Esophagus muscularis mucosa (tissue), 4 donors: ENCODE measurements around the gene DSCAM. TPM values are rescaled to one million over a fixed set of nuclear protein-coding genes. Genes with fewer than 3 reads are reported as not detected.

Source experiments
- DNase-seq: peaks from one replicate; pipeline ENCODE4 v3.0.0-alpha.2; 2017; ENCODE audit errors: extremely low spot score
- H3K27ac ChIP-seq, 4 donors: fragments of 200-600 bp; sonication (generic); replicated peaks in 1 of 4; 1 replicate in 3 of 4; 2 replicates in 1 of 4; pipeline ENCODE4 v1.5.1; 2016 to 2019; ENCODE audit warnings: mild to moderate bottlenecking in 1 of 4
- H3K27me3 ChIP-seq, 4 donors: fragments of 200-600 bp; sonication (generic); one replicate each; pipeline versions ENCODE4 v1.5.1 to v1.6.0; 2016 to 2019
- H3K36me3 ChIP-seq, 4 donors: fragments of 200-600 bp; sonication (generic); one replicate each; pipeline ENCODE4 v1.5.1; 2016 to 2019
- H3K4me1 ChIP-seq, 4 donors: fragments of 200-600 bp; sonication (generic); one replicate each; pipeline ENCODE4 v1.5.1; 2016 to 2019
- H3K4me3 ChIP-seq, 4 donors: fragments of 200-600 bp; sonication (generic); 1 replicate in 2 of 4; 2 replicates in 2 of 4; pipeline ENCODE4 v1.5.1; 2016 to 2019; ENCODE audit warnings: mild to moderate bottlenecking in 4 of 4, moderate library complexity in 1 of 4
- H3K9me3 ChIP-seq, 4 donors: fragments of 200-600 bp; sonication (generic); 1 replicate in 3 of 4; 2 replicates in 1 of 4; pipeline ENCODE4 v1.5.1; 2016 to 2019
- EP300 ChIP-seq: sonication (generic); formaldehyde crosslinking; IDR thresholded peaks from one replicate; pipeline ENCODE4 v1.6.1; 2017; ENCODE audit warnings: antibody characterized with exemption
- POLR2A ChIP-seq: fragments of 450-650 bp; IDR thresholded peaks from one replicate; pipeline ENCODE4 v1.6.1; 2017; ENCODE audit warnings: antibody characterized with exemption, moderate library complexity, mild to moderate bottlenecking, low read depth
- POLR2AphosphoS5 ChIP-seq, 2 donors: sonication (generic); formaldehyde crosslinking; IDR thresholded peaks; one replicate each; pipeline ENCODE4 v1.6.1; 2017; ENCODE audit warnings: antibody characterized with exemption in 2 of 2
- WGBS: methylation state at CpG from one replicate; pipeline ENCODE4 v1.1.5; 2018; 5-methylcytosine and 5-hydroxymethylcytosine counted together
- intact Hi-C: fragments of 100-400 bp; cut with DNase I; formaldehyde crosslinking; loops from one replicate; pipeline ENCODE4 v1.15.1; 2023
- total RNA-seq, 4 donors: library from RNA; depleted of rRNA; stranded (reverse); fragments of >200 nt; gene quantifications; one replicate each; pipeline versions ENCODE4 v1.1.0 to v1.2.1, GENCODE V29; 2016
- TF ChIP-seq, protein P1 (sequence below), 3 experiments: fragments of 200-600 bp in 2 of 3; fragments of 450-650 bp in 1 of 3; sonication (generic) in 2 of 3; IDR thresholded peaks; one replicate each; pipeline ENCODE4 v1.5.1; 2017 to 2019; ENCODE audit warnings: antibody characterized with exemption in 3 of 3, mild to moderate bottlenecking in 2 of 3, moderate library complexity in 1 of 3

The DSCAM gene
- total RNA-seq, 4 donors from 2014 or later = 0.06 to 0.42 (median 0.17) TPM; not detected in 1

DNA sequence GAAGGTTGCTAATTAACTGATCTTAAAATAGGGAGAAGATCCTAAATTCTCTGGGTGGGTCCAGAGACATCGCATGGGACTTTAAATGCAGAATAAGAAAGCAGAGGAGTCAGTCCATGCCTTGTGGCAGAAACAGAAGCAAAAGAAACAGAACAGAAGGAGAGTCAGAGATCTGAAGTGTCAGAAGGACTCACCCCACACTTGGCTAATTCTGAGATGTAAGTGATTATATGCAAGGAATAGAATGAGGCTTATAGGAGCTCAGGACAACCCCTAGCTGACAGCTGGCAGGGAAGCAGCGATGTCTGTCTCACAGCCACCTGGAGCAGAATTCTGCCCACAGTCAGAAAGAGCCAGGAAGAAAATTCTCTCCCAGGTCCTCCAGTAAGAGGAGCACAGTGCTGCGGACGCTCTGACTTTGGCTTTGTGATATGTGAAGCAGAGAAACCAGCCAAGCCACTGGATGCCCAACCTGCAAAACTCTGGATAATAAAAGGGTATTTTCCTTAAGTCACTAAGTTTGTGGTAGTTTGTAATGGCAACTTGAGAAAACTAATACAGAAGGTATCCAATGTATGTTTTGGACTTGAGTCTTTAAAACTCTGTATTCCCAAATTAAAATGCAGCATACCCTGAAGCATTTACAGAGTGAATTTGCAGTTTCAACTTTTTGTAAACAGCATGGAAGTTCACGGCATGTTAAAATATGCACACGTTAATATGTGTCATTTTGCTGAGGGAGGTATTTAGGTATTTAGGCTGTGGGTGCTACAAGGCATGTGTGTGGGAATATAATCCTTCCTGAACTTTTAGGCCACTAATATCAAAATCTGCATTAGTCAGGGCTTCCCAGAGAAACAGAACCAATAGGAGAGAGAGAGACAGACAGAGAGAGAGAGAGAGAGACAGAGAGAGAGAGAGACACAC lies 591.2 kb downstream of the DSCAM start:
- TF ChIP-seq, protein P1, sequence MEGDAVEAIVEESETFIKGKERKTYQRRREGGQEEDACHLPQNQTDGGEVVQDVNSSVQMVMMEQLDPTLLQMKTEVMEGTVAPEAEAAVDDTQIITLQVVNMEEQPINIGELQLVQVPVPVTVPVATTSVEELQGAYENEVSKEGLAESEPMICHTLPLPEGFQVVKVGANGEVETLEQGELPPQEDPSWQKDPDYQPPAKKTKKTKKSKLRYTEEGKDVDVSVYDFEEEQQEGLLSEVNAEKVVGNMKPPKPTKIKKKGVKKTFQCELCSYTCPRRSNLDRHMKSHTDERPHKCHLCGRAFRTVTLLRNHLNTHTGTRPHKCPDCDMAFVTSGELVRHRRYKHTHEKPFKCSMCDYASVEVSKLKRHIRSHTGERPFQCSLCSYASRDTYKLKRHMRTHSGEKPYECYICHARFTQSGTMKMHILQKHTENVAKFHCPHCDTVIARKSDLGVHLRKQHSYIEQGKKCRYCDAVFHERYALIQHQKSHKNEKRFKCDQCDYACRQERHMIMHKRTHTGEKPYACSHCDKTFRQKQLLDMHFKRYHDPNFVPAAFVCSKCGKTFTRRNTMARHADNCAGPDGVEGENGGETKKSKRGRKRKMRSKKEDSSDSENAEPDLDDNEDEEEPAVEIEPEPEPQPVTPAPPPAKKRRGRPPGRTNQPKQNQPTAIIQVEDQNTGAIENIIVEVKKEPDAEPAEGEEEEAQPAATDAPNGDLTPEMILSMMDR (IDR thresholded peaks at IDR 0.05) = no peak
- TF ChIP-seq POLR2AphosphoS5 (IDR thresholded peaks at IDR 0.05) (no peak), EP300 (no peak), POLR2A (no peak)
- peaks cover 0 to 9% (median 4%) of the 10 kb centered on the region in 4 donors for H3K9me3 ChIP-seq
- no peaks in the 10 kb centered on the region for H3K4me1 ChIP-seq
- H3K27ac ChIP-seq = no peak overlapping the region
- intact Hi-C loops = no loop called here
- peak; percentile 62 for DNase-seq
- H3K27me3 ChIP-seq = no peaks in the 10 kb centered on the region
- no peaks in the 10 kb centered on the region for H3K36me3 ChIP-seq
- H3K4me3 ChIP-seq = no peak overlapping the region
- 70% methylated on average over 6 of the region's 6 CpGs for WGBS

DNA sequence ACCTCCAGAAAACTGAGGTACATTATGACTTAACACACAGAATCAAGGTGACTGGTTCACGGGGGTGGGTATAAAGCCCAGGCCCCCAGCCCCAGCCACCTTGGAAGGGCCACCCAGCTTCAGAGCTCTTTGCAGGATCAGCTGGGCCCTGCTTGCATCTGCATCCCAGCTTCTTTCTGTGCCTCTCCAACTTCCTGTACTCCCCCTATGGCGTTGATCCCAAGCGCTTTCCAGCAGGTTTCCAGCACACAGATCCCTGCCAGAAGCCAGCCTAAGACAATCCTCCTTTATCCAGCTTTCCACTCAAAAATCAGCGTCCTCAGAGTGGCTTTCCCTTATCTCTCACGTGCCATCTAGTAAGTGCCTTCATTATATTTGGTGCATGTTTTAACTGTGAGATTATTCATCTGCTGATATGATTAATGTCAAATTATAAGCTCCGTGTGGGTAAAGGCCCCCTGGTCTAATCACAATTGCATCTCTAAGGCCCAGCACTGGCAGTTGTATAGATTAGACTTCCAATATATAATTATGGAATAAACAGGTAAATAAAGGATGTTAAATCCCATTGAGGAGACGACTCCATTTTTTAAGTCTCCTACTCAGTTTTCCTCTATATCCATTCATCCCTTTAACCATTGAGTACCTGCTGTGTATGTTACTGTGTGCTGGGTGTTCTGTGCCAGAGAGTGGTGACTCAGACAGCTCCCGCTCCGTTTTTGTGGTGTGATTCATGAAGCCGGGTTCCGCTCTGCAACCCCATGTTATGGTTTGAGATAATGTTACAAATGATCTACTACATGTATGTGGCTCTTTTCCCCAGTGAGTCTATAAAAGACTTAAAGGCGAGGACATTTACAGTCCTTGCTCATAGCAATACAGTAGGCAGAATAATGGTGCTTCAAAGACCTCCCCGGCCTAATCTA lies 592.2 kb downstream of the DSCAM start:
- Histone ChIP-seq H3K36me3 (no peaks in the 10 kb centered on the region), H3K27me3 (no peaks in the 10 kb centered on the region), H3K4me3 (no peak overlapping the region), H3K27ac (no peak overlapping the region), H3K9me3 (peaks cover 0 to 9% (median 4%) of the 10 kb centered on the region in 4 donors), H3K4me1 (no peaks in the 10 kb centered on the region)
- intact Hi-C loops = no loop called here
- DNase-seq = peak; percentile 42
- WGBS = 70% methylated on average over 13 of the region's 13 CpGs
- TF ChIP-seq EP300 = no peak
- no peak for TF ChIP-seq POLR2A
- TF ChIP-seq POLR2AphosphoS5 (IDR thresholded peaks at IDR 0.05) = no peak
- TF ChIP-seq, protein P1 (IDR thresholded peaks at IDR 0.05) = no peak

DNA sequence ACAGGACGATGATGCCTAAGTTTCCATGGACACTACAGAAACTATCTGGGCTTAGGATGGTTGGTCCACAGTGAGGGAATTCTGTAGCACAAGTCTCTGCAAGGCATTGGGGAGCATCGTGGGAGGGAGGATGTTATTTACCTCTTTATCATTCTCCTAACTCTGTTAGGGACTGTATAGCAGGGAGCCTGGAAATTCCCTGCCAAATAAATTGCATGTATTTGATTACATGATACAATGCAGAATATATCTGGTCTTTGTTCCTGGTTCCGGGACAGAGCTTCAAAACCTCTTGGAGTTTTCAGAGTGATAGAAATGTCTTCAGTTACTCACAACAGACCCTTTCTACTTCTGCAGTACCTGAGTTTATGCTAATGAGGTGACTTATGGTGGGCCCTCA lies 593.8 kb downstream of the DSCAM start:
- Histone ChIP-seq H3K4me3 (no peak overlapping the region), H3K4me1 (no peaks in the 10 kb centered on the region), H3K9me3 (peaks cover 0 to 9% (median 4%) of the 10 kb centered on the region in 4 donors), H3K27ac (no peak overlapping the region), H3K36me3 (no peaks in the 10 kb centered on the region), H3K27me3 (no peaks in the 10 kb centered on the region)
- DNase-seq = peak; percentile 83
- TF ChIP-seq EP300 (no peak), POLR2AphosphoS5 (IDR thresholded peaks at IDR 0.05) (no peak)
- TF ChIP-seq, protein P1 (IDR thresholded peaks at IDR 0.05) = no peak
- intact Hi-C loops = no loop called here
- 64% methylated on average over 3 of the region's 3 CpGs for WGBS

DNA sequence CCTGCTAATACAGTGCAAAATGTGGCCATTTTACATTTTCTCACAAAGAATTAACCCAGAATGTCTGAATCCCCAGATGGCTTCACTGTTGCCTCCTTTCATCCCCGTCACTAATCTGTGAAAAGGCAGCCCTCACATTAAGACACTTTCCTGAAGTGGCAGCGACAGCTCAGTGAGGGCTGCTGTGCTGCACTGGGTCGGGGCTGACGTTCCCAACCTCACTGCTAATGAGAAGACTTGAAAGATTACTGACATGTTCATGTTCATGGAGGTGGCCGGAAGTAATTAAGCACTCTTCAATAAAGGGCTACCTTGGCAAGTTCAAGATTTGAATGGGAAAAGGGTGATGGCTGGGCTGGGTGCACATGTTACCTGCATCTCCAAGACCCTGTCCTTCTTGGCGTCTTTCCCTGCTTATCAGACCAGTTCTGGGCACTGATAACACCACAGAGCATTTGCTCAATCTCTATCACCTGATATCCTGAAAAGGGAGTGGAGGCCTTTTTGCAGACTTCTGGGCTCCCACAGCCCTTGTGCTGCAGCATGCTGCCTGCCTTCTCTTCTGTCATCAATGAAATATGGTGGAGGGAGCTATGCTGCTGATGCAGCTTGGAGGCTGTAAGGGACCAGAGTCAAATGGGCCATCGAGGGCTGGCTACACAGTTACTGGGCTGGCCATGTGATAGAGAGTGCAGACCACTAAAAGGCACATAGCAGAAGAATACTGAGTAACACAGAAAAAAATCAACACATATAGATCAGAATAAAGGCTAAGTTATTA lies 596.3 kb downstream of the DSCAM start:
- no peak overlapping the region for H3K4me3 ChIP-seq
- H3K4me1 ChIP-seq = no peaks in the 10 kb centered on the region
- WGBS = 89% methylated on average over 7 of the region's 7 CpGs
- DNase-seq = no peak
- H3K27me3 ChIP-seq = no peaks in the 10 kb centered on the region
- intact Hi-C loops = no loop called here
- no peaks in the 10 kb centered on the region for H3K36me3 ChIP-seq
- no peak for TF ChIP-seq POLR2AphosphoS5 (IDR thresholded peaks at IDR 0.05)
- TF ChIP-seq, protein P1 (IDR thresholded peaks at IDR 0.05) = no peak
- TF ChIP-seq EP300 = no peak
- TF ChIP-seq POLR2A = no peak
- H3K9me3 ChIP-seq = peaks cover 0 to 9% (median 4%) of the 10 kb centered on the region in 4 donors
- no peak overlapping the region for H3K27ac ChIP-seq
